IPS-20b (cell line): ENCODE results near the gene UBE2L5.

Experiments used
- H3K27ac ChIP-seq: one replicate; pipeline ENCODE4 v1.5.1; 2013; ENCODE audit warnings: low read length
- H3K27me3 ChIP-seq: 2 replicates; pipeline ENCODE4 v1.6.1; 2013; ENCODE audit warnings: mild to moderate bottlenecking, low read length, inconsistent platforms; ENCODE audit not compliant: insufficient read depth
- H3K36me3 ChIP-seq: 2 replicates; pipeline ENCODE4 v1.6.1; 2013; ENCODE audit warnings: low read depth, mild to moderate bottlenecking, inconsistent platforms, low read length, moderate library complexity; ENCODE audit not compliant: insufficient read depth
- H3K4me1 ChIP-seq: 2 replicates; pipeline ENCODE4 v1.6.1; 2013; ENCODE audit warnings: mild to moderate bottlenecking, control low read depth, inconsistent platforms, low read length, moderate library complexity; ENCODE audit not compliant: insufficient read depth
- H3K4me3 ChIP-seq: 2 replicates; pipeline ENCODE4 v1.5.1; 2013; ENCODE audit warnings: mild to moderate bottlenecking, low read length, inconsistent platforms
- H3K9ac ChIP-seq: 2 replicates; pipeline ENCODE4 v1.6.1; 2013; ENCODE audit warnings: low read depth, mild to moderate bottlenecking, inconsistent platforms, low read length, moderate library complexity
- H3K9me3 ChIP-seq: 2 replicates; pipeline ENCODE4 v1.6.1; 2013; ENCODE audit warnings: mild to moderate bottlenecking, low read depth, low read length, inconsistent platforms; ENCODE audit not compliant: insufficient read depth

Gene UBE2L5

DNA sequence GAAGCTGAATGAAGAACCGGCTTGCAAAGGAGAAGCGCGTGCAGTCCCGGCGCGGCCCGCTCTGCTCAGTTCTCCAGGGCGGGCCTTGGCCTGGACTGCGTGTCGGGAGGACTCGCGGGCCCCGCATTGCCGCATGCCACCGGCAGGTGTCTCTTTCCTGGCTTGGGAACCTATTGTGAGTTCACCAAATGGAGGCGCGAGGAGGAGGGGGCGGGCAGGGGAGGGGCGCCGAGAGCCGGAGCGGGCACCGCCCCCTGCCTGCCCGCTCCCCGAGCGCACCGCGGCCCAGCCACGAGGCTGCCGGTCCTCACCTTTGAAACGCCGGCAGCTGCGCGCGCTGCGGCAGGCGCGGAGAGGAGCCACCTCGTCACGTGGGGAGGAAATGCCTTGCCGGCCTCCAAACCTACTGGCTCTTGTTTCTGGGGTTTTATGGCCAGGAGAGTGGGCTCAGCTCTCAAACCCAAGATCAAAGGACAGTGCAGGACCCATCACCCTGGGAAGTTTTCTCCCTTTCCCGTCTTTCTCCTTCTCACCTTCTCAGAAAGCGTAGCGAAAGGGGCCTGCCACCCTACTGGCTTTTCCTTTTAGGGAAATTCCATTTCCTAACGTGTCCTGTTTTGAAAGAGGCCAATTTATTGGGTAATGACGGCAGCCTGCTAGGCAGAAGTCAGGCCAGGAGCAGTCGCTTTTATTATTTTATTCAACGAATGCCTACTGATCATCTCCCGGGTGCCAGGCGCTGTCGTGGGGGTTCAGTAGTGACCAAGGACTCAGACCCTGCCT, 13.8 kb upstream of the UBE2L5 start:
- H3K4me3 ChIP-seq, result peak overlapping the region; percentile 53; the same call in 1 of the 2 replicates

DNA sequence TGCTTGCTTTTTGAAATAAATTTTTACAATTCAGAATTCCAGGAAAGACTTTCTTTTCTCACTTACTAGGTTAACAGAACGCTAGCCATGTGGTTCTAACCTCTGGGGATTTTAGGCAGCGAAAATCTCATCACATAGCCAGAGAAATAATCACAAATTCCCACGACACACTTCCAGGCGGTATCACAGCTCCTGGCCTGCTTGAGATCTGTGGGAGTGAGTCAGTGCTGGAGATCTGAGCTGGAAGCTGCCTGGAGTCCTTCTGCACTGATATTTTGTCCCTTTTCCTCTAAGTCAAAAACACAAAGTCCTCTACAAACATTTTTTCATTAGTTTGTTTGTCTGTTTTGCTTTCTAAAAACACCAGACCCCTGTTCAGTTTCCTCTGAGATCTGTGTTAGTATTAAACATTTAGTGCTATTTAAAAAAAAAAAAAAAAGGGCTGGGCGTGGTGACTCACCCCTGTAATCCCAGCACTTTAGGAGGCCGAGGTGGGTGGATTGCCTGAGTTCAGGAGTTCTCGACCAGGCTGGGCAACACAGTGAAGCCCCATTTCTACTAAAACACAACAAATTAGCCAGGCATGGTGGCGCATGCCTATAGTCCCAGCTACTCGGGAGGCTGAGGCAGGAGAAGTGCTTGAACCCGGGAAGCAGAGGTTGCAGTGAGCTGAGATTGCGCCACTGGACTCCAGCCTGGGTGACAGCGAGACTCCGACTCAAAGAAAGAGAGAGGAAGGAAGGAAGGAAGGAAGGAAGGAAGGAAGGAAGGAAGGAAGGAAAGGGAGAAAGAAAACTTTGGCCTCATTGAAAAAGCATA, 12.2 kb upstream of the UBE2L5 start:
- H3K9me3 ChIP-seq, result no peaks in the 10 kb centered on the region
- no peaks in the 10 kb centered on the region for H3K36me3 ChIP-seq
- H3K27ac ChIP-seq, result no peak overlapping the region
- 0 out of 2 replicates have a peak, but pooled peaks cover 4% of the 10 kb centered on the region for H3K4me1 ChIP-seq
- H3K9ac ChIP-seq, result no peak overlapping the region
- no peak overlapping the region for H3K4me3 ChIP-seq
- H3K27me3 ChIP-seq, result peaks cover 20% of the 10 kb centered on the region

More for the DNA sequence above, 13.8 kb upstream of the UBE2L5 start:
- Histone ChIP-seq H3K4me1 (0 out of 2 replicates have a peak, but pooled peaks cover 4% of the 10 kb centered on the region), H3K9ac (peak overlapping the region; percentile 69; the same call in 1 of the 2 replicates), H3K9me3 (no peaks in the 10 kb centered on the region), H3K27me3 (peaks cover 20% of the 10 kb centered on the region), H3K36me3 (no peaks in the 10 kb centered on the region), H3K27ac (no peak overlapping the region)

GRCh38 chr13:30410705-30411125, 11.6 kb upstream of the UBE2L5 start:
- Histone ChIP-seq H3K4me1 (0 out of 2 replicates have a peak, but pooled peaks cover 4% of the 10 kb centered on the region), H3K9me3 (no peaks in the 10 kb centered on the region), H3K4me3 (no peak overlapping the region), H3K27ac (no peak overlapping the region), H3K9ac (no peak overlapping the region), H3K36me3 (no peaks in the 10 kb centered on the region), H3K27me3 (peaks cover 20% of the 10 kb centered on the region)

- no peak overlapping the region for H3K27ac ChIP-seq
- H3K4me3 ChIP-seq, result no peak overlapping the region
These were observed 9.9 kb upstream of the UBE2L5 start for GRCh38 chr13:30412346-30412745.

DNA sequence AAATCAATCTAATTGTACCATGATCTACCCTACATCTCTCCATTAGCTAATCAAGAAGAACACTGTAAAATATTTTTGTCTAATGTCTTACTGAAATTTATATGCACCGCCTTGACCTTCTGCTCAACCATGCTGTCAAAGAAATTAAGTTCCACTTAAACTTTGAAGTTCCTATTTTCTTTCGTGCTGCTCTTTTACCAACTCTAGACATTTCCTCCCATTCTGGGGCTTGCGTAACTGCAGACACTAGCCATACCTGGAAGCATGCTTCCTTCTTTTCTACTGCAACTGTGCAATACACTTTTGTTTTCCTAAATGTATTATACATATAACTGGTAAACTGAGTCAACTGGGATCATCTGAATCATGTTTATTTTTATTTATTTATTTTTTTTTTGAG, 8.5 kb upstream of the UBE2L5 start:
- H3K27me3 ChIP-seq, result peaks cover 13% of the 10 kb centered on the region
- H3K9ac ChIP-seq, result no peak overlapping the region
- H3K27ac ChIP-seq, result no peak overlapping the region
- no peaks in the 10 kb centered on the region for H3K36me3 ChIP-seq
- H3K4me1 ChIP-seq, result 0 out of 2 replicates have a peak, but pooled peaks cover under 1% of the 10 kb centered on the region
- H3K4me3 ChIP-seq, result no peak overlapping the region
- no peaks in the 10 kb centered on the region for H3K9me3 ChIP-seq

More at GRCh38 chr13:30412346-30412745, 9.9 kb upstream of the UBE2L5 start:
- no peaks in the 10 kb centered on the region for H3K36me3 ChIP-seq
- H3K9ac ChIP-seq, result no peak overlapping the region
- H3K9me3 ChIP-seq, result no peaks in the 10 kb centered on the region
- H3K27me3 ChIP-seq, result peaks cover 18% of the 10 kb centered on the region
- H3K4me1 ChIP-seq, result 0 out of 2 replicates have a peak, but pooled peaks cover 4% of the 10 kb centered on the region

DNA sequence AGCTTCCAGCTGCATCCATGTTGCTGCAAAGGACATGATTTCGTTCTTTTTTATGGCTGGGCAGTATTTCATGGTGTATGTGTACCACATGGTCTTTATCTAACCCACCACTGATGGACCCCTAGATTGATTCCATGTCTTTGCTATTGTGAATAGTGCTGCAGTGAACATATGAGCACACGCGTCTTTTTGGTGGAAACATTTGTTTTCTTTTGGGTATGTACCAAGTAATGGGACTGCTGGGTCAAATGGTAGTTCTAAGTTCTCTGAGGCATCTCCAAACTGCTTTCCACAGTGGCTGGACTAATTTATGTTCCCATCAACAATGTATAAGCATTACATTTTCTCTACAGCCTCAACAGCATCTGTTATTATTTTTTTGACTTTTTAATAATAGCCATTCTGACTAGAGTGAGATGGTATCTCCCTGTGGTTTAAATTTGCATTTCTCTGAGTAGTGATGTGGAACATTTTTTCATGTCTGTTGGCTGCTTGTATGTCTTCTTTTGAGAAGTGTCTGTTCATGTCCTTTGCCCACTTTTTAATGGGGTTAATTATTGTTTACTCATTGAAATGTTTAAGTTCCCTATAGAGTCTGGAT, 6.8 kb upstream of the UBE2L5 start:
- no peak overlapping the region for H3K27ac ChIP-seq
- H3K4me1 ChIP-seq, result peaks cover 1% of the 10 kb centered on the region; the same call in 1 of the 2 replicates
- H3K9me3 ChIP-seq, result no peaks in the 10 kb centered on the region
- no peak overlapping the region for H3K4me3 ChIP-seq
- H3K36me3 ChIP-seq, result no peaks in the 10 kb centered on the region
- H3K27me3 ChIP-seq, result peaks cover 15% of the 10 kb centered on the region
- H3K9ac ChIP-seq, result no peak overlapping the region

DNA sequence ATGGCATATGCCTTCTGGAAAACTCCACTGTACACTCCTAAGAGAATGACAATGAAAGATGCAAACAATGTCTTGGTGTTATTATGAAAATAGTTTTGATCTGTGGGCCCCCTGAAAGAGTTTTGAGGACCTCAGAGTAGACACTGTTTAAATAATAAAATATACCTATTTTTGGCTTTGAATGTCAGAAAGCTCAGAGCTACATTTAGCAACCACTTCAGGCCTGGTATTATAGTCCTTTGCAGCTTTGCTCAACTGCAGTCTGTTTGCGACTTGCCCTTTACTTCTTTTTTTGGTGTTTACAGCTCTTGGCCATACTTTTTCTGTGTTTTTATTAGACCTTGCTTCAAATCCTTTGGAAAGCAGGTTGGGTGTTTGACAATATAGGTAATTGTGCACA, 5.8 kb upstream of the UBE2L5 start:
- Histone ChIP-seq H3K9ac (no peak overlapping the region), H3K27ac (no peak overlapping the region), H3K4me3 (no peak overlapping the region), H3K36me3 (no peaks in the 10 kb centered on the region), H3K4me1 (peaks cover 4% of the 10 kb centered on the region; the same call in 1 of the 2 replicates), H3K9me3 (no peaks in the 10 kb centered on the region), H3K27me3 (peaks cover 20% of the 10 kb centered on the region)

DNA sequence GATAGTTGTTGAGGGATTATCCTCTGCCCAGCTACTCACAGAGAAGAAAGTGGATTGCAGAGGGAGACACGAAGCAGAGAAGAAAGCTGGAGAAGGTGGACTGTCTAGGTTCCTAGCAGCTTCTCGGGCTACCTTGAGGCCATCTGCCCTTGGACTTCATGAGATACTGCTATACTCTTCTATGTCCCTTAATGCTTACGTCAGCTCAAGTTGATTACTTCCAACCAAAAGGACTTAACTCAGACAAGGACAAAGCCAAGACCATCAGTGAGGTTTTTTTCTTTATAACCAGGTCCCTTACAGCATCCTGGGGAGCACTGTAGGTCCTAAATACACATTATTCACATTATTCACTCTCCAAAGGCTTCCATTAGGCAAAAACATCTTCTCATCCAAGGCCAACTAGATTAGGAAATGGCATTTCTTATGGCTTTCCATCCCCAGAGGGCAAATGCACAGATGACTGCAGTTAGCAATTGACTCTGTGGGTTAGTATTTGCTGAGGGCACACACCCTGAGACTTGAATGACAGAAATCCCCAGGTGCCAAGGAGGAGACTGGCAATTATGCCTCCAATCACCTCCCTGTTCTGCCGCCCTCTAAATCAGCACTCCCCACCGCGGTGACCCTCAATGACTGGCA, 4.1 kb upstream of the UBE2L5 start:
- Histone ChIP-seq H3K27ac (no peak overlapping the region), H3K4me3 (no peak overlapping the region), H3K9me3 (no peaks in the 10 kb centered on the region), H3K36me3 (no peaks in the 10 kb centered on the region), H3K4me1 (peaks cover 4% of the 10 kb centered on the region; the same call in 1 of the 2 replicates), H3K9ac (no peak overlapping the region), H3K27me3 (peaks cover 26% of the 10 kb centered on the region)

GRCh38 chr13:30418717-30419459, 3.4 kb upstream of the UBE2L5 start:
- Histone ChIP-seq H3K4me3 (no peak overlapping the region), H3K4me1 (peaks cover 4% of the 10 kb centered on the region; the same call in 1 of the 2 replicates), H3K27ac (no peak overlapping the region), H3K36me3 (no peaks in the 10 kb centered on the region), H3K9me3 (no peaks in the 10 kb centered on the region), H3K27me3 (peaks cover 33% of the 10 kb centered on the region), H3K9ac (no peak overlapping the region)

DNA sequence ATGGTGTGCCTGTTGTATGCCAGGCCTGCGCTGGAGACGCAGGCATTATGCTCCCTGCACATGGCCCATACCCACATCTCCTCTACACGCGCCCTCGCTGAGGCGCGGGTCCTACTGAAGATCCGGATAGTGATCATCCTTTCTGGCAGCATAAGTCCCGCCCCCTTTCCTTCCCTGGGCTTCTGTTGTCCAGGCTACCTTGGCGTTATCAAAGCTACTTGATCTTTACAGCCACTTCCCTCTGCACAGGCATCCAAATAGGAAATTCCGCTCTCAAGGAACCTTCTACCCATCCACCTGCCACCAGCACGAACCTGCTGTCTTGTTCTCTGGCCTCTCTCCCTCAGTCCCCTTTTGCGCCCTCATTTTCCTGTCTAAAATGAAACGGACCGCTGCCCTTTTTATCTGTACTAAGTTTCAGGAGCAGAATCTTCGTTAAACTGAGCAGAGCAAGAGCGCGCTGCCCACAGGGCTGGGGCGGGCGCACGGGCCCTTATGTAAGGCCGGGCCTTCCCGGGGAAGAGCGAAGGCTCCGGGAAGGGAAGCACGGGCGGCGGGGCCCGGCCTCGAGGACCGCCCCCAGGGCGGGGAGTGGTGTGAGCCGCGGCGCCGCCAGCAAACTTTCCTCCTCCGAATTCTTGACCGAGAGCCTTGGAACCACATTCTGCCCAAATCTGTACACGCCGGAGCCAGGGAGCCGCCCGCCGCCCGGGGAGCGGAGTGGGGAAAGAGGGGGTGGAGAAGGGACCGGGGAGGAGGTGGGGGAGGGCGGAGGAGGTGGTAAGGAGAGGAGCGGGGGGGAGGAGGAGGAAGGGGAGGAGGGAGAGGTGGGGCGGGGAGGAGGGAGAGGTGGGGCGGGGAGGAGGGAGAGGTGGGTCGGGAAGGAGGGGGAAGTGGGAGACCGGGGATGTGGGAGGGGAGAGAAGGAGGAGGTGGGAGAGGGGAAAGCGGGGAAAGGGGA, 920 bp upstream of the UBE2L5 start:
- Histone ChIP-seq H3K27ac (peak overlapping the region; percentile 46), H3K9me3 (no peaks in the 10 kb centered on the region), H3K36me3 (no peaks in the 10 kb centered on the region), H3K4me1 (peaks cover 4% of the 10 kb centered on the region; the same call in 1 of the 2 replicates), H3K4me3 (peak overlapping the region; percentile 77), H3K9ac (peak overlapping the region; percentile 80), H3K27me3 (peaks cover 37% of the 10 kb centered on the region)
